ENCODE data around the gene KCTD13.
A peak's percentile ranks its signal among the peaks of the same experiment; 100 is the strongest.

DNA sequence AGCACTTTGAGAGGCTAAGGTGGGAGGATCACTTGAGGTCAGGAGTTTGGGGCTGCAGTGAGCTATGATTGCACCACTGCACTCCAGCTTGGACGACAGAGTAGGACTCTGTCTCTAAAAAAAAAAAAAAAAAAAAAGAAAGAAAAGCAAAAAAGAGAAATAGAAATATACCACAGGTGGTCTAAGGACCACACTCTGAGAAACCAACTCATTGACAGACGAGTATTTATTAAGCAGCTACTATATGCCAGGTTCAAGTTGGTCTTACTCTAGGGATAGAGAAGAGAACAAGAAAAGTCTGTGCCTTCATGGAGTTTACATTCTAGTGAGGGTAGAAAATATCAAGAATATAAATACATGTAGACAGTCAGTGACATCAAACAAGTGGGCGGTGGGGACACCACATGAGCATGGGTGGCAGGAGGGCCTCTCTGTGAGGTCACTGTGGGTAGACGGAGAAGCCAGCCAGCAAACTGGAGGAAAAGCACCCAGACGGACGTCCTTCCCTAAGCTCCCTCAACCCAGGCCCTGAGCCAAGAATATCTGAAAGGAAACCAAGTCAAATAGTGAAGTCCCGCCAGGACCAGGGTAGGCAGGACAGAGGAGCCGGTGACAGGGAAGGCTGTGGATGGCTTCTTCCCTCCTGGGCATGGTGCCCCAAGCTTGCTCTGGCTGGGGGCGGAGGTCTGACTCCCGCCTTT is 67.7 kb downstream of the KCTD13 start:
- TF ChIP-seq, protein P1, sequence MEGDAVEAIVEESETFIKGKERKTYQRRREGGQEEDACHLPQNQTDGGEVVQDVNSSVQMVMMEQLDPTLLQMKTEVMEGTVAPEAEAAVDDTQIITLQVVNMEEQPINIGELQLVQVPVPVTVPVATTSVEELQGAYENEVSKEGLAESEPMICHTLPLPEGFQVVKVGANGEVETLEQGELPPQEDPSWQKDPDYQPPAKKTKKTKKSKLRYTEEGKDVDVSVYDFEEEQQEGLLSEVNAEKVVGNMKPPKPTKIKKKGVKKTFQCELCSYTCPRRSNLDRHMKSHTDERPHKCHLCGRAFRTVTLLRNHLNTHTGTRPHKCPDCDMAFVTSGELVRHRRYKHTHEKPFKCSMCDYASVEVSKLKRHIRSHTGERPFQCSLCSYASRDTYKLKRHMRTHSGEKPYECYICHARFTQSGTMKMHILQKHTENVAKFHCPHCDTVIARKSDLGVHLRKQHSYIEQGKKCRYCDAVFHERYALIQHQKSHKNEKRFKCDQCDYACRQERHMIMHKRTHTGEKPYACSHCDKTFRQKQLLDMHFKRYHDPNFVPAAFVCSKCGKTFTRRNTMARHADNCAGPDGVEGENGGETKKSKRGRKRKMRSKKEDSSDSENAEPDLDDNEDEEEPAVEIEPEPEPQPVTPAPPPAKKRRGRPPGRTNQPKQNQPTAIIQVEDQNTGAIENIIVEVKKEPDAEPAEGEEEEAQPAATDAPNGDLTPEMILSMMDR (IDR thresholded peaks at IDR 0.05) = no peak
- TF ChIP-seq POLR2AphosphoS5 (IDR thresholded peaks at IDR 0.05) (peak; percentile 53), POLR2A (IDR thresholded peaks at IDR 0.05) (no peak)
